ENCODE data around the gene PPP1R36.
A peak's percentile ranks its signal among the peaks of the same experiment; 100 is the strongest.

DNA sequence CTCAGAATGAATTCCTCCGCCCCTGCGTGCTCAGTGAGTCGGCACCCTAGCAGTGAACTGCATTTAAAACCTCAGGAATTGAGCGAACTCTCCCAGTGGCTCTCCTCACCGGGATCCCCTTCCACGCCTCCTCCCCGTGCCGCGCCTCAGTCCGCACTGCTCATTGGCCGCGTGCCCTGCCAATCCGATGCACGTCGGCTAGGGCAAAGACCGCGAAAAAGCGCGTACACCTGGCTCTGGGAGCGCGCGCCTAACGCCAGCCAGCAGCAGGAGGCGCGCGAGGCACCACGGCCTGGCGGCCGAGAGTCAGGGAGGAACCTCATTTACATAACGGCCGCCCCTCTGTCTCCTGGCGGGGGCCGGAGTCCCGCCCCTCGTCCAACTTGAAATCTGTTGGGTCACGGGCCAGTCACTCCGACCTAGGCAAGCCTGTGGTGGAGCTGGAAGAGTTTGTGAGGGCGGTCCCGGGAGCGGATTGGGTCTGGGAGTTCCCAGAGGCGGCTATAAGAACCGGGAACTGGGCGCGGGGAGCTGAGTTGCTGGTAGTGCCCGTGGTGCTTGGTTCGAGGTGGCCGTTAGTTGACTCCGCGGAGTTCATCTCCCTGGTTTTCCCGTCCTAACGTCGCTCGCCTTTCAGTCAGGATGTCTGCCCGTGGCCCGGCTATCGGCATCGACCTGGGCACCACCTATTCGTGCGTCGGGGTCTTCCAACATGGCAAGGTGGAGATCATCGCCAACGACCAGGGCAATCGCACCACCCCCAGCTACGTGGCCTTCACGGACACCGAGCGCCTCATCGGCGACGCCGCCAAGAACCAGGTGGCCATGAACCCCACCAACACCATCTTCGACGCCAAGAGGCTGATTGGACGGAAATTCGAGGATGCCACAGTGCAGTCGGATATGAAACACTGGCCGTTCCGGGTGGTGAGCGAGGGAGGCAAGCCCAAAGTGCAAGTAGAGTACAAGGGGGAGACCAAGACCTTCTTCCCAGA lies 9.3 kb upstream of the PPP1R36 start, which contains the start of gene HSPA2:
- TF ChIP-seq EZH2 (IDR thresholded peaks at IDR 0.05): no peak
- TF ChIP-seq POLR2AphosphoS5 (IDR thresholded peaks at IDR 0.05; ENCODE audit: borderline replicate concordance, low read depth, low read length): peak; percentile 44
- TF ChIP-seq FOXP2 (optimal IDR thresholded peaks at IDR 0.05; ENCODE audit: control extremely low read depth, extremely low read length, insufficient read depth): no peak

All from SK-N-MC (cell line).